A673 (cell line): ENCODE measurements around the gene CFAP92.

Experiments
- CTCF ChIP-seq: fragments of 300-800, 200-600 bp; sonication (generic); conservative IDR thresholded peaks from 2 replicates; pipeline ENCODE4 v1.5.1; 2017; ENCODE audit warnings: low read depth, mild to moderate bottlenecking, antibody characterized with exemption, low read length, moderate library complexity, mixed read lengths
- EZH2 ChIP-seq: fragments of 200-600 bp; sonication (generic); IDR thresholded peaks from 2 replicates; pipeline ENCODE4 v1.6.1; 2017; ENCODE audit warnings: borderline replicate concordance, low read depth, mild to moderate bottlenecking, mixed read lengths, antibody characterized with exemption, low read length; ENCODE audit not compliant: poor library complexity, severe bottlenecking

GRCh38 chr3:129032716-129033115 lies 38.8 kb upstream of the CFAP92 start:
- TF ChIP-seq CTCF = no peak
- TF ChIP-seq EZH2 = no peak
